NCI-H1436 treated with DMSO at 0.1 percent for 48 hours (cell line): ENCODE measurements around the gene SENP1.

Experiments
- DNase-seq: peaks from one replicate; lab custom pipeline; 2025; lab: John Stamatoyannopoulos, UW

The SENP1 gene

DNA sequence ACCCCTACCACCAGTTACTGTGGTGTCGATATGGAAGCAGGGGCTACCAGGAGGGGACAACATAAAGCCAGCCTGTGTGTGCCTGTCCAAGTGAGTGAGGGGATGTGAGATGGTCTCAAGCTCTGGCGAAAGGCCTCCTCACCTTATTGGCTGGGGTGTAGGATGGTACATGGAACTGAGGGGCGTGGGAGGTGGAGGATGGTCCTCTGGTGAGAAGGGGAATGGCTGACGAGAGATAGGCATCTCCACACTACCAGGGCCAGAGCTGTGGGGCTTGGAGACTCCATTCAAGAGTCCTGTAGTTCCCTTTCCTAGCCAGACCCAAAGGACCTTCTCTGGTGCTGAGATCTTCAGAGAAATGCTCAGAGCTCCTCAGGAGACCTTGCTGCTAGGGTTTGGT lies 69.1 kb downstream of the SENP1 start:
- no peak for DNase-seq

GRCh38 chr12:48034835-48035805 lies 70.8 kb downstream of the SENP1 start:
- no peak for DNase-seq

DNA sequence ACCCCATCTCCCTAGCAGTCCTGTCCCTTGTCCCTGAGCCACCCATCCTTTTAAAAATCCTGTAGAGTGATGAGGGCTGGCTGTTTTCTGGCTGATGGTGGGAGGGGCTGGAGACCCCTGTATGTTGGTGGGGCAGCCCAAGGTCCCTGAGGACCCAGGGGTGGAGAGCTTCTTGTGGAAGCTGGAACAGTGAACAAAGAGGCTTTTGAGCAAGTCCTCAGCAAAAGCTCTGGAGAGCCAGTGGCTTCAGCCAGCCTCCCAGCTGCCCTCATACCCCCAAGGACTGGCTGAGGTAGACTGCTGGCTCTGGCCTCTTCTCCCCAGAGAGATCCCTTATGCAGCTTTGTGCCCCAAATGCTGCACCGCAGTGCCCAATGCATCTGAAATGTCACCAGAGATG lies 72.4 kb downstream of the SENP1 start:
- DNase-seq: no peak

- no peak for DNase-seq
These were observed 73.3 kb downstream of the SENP1 start for GRCh38 chr12:48032597-48032996.

DNA sequence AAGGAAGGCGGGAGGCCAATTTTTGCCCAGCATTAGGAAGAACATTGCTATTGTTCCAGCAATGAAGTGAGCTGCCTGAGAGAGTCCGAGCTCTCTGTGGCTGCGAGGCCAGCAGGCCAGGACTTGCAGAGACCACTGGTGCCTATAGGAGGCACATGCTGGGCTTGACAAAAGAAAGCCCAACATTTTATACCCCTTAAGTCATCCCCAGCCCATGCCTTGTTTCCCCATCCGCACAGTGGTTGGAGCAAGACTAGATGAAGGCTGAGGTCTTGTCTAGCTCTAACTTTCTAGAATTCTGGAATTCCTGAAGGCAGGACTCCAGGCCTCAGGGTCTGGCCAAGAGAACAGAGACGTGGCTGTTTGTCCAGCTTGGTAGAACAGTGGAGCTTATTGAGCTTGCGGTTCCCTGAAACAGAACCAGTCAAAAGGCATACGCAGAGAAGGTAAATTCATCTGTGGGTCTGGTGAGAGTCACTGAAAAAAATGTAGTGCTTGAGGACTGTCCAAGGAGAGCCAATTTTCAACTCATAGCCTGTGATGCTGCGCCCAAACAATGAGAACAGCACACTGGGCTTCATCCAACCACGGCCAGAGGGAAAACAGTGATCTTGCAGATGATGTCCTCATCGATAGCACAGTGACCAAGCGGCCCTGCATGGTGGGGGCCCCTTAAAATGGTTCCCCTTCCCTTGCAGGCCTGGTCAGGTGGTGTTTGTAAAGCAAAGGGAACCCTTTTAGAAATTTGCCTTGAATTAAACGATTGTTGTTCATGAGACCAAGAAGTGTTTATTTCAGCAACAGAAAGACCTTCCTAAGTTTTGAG lies 74.5 kb downstream of the SENP1 start:
- DNase-seq: no peak

DNA sequence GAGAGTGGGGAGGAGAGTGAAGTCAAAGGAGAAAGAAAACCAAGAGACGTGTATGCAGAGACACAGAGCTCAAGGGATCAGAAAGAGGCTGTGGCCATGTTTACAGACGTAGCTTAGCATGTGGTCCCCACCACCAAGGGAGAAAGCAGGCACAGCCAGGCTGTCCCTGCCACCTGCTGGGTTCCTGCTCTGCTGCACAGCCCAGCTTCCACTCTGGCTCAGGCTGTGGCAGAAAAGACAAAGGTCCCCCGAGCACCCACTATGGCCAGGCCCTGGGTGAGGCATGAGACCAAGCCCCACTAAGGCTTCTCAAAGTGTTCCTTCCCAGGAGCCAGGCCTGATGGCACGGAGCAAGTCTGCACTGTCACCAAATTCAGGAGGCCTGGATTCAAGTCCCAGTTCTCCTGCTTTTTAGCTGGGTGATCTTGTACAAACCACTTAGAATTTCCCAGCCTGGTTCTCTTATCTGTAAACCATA lies 75.7 kb downstream of the SENP1 start:
- no peak for DNase-seq

GRCh38 chr12:48029491-48030172 lies 76.2 kb downstream of the SENP1 start:
- DNase-seq: no peak

- DNase-seq: no peak
These were observed 77.1 kb downstream of the SENP1 start for GRCh38 chr12:48028541-48029431.

DNA sequence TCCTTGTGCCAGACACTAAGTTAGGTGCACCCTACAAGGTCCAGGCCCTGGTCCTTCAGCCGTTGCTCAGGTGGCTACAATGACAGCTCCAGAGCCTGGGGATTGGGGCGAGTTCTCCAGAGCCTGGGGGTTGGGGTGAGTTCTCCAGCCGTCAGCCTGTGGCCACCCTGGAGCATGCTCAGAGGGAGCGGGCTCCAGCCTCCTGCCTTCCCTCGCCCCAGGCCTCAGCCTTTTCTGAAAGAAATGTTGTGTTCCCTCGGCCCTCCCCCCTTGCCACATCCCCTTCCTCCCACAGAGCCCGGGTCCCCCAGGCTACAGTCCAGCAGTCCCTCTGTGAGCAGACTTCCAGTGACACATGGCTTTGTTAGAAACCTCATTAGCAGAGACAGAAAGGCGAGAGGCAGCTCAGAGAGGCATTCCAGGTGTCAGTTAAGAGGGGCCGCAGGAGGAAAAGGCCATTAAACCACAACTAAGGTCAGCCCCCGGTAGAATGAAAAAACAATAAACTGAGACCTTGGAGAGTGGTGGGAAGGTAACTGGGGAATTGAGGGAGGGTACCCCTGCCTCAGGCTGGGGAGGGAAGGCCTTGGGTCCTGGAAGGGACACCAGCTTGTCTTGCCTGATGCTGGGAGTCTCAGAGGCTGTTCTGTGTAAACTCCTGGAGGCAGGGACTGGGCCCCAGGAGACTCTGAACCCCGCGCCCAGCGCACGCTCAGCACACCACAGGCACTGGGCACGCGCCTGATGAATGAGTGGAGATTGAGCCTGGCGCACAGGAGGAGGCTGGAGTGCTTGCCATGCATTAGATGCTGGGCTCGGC lies 78.5 kb downstream of the SENP1 start:
- DNase-seq: no peak

DNA sequence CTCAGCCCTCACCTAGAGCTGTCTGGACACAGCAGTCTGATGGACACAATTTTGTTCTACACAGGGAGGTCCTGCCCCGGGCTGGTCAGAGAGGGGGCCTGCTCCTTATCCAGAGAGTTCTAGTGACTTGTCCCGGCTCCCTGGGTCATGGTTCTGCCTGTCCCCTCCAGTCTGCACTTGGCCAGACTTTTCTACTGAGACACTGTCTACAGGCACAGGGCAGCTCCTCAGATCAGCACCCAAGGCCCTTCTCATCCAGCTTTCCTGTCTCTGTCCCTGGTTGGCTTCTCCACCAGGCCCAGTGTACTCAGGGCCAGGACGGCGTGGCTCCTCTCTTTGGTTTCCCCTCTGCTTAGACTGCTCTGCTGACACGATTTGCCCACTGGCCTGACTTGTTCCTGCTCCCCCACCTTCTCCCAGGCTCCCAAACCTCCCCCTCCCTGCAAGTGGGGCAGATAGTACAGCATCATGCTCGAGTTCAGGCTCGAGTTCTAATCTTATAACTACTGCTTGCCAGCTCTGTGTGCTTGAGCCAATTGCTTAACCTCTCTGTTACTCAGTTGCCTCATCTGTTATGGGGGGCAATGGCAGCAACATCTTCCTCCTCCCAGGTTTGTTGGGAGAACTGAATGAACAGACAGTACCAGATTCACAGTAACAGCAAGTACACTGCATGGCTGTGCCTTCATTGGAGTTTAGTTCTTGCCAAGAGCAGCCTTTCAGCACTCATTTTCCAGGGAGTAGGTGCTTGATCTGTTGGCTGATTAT lies 79.6 kb downstream of the SENP1 start:
- DNase-seq: no peak

GRCh38 chr12:48025281-48025680 lies 80.6 kb downstream of the SENP1 start:
- no peak for DNase-seq

- no peak for DNase-seq
These were observed 81.1 kb downstream of the SENP1 start for GRCh38 chr12:48024735-48025134.

GRCh38 chr12:48023386-48023785 lies 82.5 kb downstream of the SENP1 start:
- no peak for DNase-seq

DNA sequence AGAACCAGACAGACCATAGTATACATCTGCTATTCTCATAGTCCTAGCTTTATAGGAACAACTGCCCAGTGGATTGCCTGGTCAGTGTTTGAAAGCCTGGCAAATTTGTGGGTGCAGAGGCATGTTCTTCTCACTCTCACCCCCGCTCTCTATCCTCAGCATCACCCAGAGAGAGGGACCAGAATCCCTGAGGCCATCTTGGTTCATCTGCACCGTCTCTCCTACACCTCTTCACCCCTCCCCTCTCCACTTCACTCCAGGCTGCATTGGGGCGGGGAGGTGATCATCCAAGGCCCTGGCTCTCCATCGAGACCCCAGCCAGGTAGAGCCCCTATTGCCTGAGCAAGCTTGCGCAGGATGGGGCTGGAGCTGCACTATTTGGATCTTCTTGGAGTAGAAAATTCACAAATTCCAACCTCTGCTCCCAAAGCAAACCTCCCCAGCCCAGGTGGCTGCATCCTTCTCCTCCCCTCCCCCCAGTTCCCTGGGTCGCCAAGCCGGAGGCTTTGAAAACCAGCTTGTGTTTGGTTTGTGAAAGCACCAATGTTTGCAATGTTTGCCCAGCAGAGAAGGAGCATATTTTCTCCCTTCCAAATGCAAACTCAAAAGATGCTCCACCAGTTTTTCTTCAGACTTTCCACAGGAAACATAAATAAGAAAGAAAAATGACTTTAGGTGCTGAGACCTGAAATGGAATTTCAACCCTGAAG lies 83.0 kb downstream of the SENP1 start:
- no peak for DNase-seq

- no peak for DNase-seq
These were observed 83.7 kb downstream of the SENP1 start for GRCh38 chr12:48022180-48022521.

- DNase-seq: no peak
These were observed 84.2 kb downstream of the SENP1 start for GRCh38 chr12:48021485-48022179.

GRCh38 chr12:48019639-48020265 lies 86.1 kb downstream of the SENP1 start:
- DNase-seq: no peak

DNA sequence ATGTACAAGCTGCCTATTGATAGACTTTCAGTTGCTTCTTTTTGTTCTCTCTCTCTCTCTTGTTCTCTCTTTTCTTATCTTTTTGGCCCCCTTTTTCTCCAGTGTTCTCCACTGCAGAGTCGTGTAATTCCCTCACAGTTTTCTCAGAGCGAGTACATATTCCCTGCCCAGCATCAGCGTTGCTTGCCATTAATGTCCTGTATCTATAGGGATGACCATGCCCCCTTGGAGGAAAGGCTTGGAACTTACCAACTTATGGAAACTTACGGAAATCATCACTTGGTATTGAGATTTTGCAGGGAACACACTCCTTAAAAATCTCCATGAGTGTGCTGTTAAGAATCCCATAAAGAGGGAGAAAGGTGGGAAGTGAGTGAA lies 87.3 kb downstream of the SENP1 start:
- no peak for DNase-seq
